ENCODE results near the gene SPIRE1.

Gene SPIRE1

DNA sequence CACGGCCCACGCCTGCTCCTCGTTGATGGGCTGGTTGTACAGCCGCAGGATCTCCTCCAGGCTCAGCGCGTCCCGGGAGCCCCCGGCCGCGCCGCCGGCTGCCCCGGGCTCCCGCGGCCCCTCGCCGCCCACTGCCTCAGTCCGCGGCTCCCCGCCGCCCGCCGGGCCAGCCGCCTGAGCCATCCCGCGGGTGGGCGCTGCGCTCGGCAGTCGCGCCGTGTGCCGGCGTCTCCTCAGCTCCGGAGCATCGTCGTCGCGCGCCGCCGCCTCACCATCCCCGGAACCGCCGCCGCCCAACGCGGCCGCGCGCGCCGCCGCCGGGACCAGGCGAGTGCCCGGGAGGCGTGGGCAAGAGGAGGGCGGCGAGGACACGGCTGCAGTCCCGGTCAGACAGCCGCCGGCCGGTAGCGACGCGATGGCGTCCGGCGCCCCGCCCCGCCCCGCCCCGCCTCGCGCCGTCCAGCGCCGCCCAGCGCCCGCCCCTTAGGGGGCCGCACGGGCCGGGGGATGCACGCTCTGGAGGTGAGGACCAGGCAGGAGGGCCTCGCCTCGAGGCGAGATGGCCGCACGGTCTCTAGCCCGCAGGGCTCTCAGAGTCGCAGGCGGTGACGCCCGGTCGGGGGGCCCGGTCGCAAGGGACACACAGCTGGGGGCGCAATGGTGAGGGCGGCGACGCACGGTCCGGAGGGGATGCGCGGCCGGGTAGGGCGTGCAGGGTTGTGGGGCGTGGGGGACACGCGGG lies at the start of gene SPIRE1:
TSS of gene SPIRE1 (minus strand) at position 424 of the 742 bp plus-strand sequence. CDS start at position 183, 241 bp downstream.
- DNase-seq: peak; percentile 15

DNA sequence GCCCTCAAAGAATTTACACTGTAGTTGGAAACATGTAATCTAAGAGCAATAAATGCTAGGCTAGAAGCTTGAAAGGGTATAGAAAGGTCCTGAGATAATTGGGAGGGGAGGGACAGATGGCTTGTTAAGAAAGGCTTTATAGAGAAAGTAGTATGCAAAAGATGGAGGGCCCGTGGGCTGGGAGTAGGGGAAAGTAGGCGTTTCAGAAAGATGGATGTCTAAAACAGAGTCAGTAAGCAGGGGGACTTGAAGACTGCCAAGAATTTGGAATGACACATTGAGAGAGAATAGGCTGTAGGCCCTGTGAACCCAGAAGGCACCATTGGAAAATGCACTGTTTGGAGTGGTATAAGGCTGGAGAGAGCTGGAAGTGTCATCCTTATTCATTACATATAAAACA lies 45.8 kb upstream of the SPIRE1 start:
- DNase-seq: peak; percentile 15

DNA sequence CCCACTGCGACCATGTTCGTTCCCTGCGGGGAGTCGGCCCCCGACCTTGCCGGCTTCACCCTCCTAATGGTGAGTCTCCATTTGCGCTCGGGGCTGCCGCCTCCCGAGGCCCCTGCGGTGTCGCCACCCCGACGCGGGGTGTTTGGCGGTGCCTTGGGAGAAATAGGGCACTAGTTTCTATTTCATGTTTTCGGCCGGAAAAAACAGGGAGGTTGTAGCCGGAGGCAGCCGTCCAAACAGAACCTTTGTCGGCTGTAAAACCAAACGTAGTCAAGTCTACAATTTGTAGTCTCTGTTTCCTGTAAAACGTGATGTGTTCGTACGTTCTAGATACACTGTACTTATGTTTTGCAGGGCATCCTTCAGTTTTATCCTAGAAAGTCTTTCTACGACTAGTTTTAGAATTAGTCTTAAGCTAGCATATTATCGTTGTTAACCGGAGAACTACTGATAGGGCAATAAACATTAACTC lies 45.2 kb upstream of the SPIRE1 start:
- DNase-seq: no peak

DNA sequence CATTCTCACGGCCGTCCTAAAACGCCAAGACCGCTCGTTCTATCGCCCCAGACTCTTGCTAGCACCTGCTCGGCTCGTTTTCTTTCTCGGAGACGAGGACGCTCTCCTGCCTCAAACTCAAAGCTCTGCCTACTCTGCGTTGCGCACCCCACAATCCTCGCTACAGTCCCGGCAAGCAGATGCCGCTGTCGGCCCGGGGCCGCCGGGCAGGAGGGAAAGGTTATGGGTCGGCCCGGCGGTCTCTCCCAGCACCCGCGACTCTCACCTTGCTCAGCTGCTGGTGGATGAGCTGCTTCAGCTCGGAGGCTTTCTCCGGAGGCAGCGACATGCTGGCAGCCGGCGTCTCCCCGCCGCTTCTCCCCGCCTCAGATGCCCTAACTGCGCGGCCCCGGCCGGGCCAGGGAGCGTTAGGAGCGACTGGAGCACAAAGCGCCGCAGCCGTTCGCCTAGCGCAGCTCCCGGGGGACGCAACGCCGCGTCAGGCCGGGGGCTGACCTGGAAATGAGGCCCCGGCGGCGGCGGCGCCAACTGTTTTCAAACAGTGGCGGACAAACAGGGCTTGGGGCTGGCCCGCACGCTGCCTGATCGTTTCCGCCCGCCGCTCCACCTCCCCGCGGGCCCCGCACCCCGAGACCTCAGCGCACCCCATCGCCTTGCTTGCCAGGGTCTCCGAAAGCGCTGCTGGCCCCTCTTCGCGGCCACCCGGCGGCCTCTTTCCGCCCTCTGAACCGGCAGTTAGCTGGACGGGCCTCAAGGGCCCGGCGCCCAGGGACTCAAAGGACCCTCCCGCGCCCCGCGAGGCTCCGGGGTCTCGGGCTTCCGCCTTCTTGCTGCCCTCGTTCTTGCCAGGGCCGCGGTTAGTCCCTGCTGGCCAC lies 44.6 kb upstream of the SPIRE1 start, which contains the start of the genes CEP76 and PSMG2:
TSS of gene CEP76 (minus strand) at position 503 of the 875 bp plus-strand sequence. CDS start at position 328, 175 bp downstream.
TSS of gene PSMG2 (plus strand) at position 822 of the 875 bp plus-strand sequence. CDS start 66 bp downstream, outside the sequence.
- peak; percentile 85 for DNase-seq

DNA sequence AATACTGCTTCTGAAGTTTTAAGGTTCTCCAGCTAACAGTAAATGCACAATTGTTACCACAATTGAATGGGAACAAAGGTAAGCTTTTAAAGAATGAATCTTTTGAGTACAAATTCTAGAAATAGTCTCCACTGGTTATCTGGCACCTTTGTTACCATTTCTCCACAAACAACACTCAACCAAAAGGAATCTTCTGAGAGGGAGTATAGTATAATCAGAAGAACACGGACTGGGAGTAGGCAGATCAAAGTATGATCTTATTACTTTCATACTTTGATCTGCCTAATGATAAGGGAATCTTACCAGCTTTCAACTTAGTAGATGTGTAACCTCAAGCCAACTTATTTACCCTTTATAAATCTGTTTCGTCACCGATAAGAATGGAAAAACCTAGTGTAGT lies 43.3 kb upstream of the SPIRE1 start:
- DNase-seq: no peak

DNA sequence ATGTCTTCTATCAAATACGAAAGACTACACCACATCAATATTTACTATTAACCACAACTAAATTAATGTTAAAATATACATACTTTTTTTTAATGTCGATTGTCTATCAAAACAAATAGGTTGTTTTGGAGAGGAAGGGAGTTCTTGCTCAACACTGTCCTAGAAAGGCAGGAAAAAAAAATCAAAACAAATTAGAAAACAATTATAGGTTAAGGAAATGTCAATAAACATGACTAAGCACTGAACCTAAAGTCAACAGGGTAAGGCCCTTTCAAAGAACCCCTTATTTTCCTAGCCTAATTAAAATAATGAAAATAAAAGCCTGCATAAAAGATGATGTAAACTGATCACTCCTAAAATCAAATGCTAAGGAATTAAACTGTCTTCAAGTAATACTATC lies 41.8 kb upstream of the SPIRE1 start:
- DNase-seq: no peak

DNA sequence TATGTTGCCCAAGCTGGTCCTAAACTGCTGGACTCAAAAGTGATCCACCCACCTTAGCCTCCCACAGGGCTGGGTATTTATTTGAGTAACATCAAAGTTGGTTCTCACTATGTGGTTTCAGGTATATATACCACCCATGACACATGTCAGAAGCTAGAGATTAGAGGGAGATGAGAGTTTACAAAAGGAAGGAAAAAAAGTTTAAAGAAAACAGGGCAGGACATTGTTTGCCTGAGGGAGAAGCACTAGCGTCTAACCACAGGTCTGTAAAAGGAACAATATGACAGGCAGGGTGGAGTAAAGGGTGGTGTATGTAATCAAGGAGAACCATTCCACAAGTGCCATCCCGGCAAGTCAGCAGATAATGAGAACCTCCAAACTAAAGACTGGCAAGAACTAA lies 36.1 kb upstream of the SPIRE1 start:
- DNase-seq: no peak

DNA sequence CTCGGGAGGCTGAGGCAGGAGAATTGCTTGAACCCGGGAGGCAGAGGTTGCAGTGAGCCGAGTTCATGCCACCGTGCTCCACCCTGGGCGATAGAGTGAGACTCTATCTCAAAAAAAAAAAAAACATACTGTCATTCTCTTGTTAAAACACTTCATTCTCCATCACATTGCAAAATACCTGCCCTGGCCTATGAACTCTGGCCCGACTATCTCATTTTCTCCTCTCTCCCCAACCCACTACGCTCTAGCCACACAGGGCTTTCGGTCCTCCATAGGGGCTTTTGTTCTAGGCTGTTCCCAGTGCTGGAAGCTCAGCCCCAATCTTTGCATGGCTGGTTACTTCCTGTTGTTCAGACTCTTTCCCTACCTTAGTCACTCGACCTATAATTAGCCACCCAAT lies 34.3 kb upstream of the SPIRE1 start:
- DNase-seq: no peak

DNA sequence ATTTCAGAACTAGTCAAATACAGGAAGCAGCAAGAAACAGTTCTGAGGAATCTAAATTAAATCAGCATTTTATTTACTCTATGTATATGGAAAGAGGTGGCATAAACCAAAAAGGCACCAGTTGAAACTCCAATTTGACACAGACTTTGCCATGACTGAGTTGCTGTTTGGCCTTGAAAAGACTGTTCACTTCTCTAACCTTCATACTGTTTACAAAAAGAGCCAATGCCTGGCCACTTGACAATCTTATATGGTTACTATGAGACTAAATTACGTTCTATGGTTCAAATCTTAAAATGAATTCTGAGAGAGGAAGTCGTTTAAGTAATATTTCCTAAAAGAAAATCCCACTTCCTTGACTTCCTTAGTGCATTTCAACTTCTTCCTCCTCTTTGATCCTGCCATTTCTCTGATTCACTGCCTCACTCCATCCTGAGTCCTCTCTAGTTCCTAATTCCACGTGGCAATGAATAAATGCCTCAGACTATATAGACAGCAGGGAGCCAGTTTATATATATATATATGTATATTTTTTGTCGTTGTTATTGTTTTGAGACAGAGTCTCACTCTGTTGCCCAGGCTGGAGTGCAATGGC lies 31.4 kb upstream of the SPIRE1 start:
- no peak for DNase-seq

DNA sequence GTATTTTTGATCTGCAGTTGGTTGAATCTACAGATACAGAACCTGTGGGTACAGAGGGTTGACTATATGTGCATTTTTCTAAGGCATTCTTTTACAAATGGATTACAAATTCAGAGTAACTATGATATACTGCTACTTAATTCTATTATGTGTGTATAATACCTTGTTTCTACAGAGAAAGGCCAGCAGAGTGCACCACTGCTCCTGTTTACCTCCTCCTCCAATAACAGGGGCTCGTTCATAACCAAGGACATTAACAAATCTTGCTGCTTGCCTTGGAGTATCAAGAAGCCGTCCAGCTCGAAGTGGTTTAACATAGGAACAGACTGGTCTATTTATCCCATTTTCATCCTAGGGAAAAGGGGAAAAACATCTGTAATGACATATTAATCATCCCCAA lies 28.2 kb upstream of the SPIRE1 start:
- no peak for DNase-seq

DNA sequence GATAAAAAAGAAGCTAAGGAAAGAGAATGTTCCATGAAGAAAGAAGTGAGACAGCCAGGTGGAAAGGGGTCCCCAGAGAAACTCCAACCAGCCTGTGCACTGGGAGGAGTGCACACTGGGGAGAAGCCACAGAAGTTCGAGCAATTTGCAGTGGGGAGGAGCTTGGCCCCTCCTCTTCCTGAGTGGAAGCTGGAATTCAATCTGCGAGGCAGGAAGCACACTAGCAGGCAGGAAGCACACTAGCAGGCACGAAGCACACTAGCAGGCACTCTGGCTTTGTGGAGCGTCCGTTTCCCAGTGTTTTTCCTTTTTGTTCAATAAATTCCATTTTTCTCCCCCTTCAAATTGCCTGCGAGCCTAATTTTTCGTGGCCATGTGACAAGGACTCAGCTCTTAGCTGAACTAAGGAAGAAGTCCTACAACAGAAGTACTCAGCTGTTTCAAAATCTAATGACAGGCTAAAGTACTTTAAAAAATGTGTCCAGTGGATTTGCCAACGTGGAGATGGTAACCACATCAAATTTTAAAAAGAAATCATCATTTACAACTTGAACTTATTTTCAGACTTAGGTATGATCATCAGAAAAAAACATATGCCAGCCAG lies 21.4 kb upstream of the SPIRE1 start:
- no peak for DNase-seq

DNA sequence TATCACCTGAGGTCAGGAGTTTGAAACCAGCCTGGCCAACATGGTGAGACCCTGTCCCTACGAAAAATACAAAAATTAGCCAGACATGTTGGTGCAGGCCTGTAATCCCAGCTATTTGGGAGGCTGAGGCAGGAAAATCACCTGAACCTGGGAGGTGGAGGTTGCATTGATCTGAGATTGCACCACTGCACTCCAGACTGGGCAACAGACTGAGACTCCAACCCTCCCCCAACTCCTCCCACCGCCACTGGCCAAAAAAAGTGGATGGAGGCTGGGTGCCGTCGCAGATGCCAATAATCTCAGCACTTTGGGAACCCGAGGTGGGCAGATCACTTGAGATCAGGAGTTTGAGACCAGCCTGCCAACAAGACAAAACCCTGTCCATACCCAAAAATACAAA lies 10.1 kb upstream of the SPIRE1 start:
- no peak for DNase-seq

DNA sequence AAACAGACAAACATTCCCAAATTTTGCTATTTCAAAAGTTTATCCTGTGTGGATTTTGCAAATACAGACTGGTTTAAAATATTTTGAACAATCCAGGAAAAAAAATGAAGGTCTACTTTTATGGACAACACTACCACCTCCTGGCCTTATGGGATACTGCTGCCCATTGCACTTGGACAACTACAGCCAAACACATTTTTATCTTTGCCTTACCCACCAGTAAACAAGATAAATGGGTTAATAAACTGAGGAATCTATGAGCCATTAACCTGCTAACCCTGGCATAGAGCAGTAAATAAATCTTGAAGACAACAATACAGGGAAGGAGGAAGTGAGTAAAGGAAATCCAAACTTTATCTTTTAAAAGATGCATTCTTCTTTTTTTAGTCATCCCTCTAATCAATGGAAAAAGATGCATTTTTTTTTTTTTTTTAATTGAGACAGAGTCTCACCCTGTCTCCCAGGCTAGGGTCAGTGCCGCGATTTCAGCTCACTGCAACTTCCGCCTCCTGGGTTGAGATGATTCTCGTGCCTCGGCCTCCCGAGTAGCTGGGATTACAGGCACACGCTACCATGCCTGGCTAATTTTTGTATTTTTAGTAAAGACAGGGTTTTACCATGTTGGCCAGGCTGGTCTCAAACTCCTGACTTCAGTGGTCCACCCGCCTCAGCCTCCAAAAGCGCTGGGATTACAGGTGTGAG lies 2.1 kb upstream of the SPIRE1 start:
- peak; percentile 45 for DNase-seq

DNA sequence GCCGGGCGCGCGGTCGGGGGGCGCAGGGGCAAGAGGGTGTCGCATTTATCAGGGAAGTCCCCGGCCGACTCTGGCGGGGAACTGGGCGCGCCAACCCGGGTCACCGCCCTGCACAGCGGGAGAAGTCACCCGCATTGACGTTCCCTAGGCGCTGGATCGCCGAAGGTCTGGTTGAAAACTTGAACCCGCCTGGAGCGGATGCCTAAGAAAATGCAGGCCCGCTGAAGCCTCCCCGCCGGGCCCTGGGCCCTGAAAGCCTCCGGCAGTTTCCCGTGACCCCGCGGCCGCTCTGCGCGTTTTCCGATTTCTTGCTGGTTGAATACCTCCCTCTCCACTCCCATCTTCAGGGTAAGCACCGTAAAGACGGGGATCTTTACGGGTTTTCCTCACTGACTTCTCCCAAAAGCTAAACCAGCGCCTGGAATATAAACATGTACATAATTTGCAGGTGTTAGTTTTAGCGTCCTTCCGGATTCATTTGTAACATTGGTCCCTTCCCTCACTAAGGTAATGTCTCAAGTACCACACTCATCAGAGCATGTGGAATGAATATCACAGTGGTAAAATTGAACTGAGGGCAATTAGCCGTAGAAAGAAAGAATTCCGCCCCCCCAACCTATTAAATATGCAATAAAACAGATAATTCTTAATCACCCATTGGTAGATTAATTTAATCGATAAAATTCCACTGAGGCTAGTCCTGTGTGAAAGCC lies 675 bp upstream of the SPIRE1 start:
- DNase-seq: peak; percentile 5

DNA sequence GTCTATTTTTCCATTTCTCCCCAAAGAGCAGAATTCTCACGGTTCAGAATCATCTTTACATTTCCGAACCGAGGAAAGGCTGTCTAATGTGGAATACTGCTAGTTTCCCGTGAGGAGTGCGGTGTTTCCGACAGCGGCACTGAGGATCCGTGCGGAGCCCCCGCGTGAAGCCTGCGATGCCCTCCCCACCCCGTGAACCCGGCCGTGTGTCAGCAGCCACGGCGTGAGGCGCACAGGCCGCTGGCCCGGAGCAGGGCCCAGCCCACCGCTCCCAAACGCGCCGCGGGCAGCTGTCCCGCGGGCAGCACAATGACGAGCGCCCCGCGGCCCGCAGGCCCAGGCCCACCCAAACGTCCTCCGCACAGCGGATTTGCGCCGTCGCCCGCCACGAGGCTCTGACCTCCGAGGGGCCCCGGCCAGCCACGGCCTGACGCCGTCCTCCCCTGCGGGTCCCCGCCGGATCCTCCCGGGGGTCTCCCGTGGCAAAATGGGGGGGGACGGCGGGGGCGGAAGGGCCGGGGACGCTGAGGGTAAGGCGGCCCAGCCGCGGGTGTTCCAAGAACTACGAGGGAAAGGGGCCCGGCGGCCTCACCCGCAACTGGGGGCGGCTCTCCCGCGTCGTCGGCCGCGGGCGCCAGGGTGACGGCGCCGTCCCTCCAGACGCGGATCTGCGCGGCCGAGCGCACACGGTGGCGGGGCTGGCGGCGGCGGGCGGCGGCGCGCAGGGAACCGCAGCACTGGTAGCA lies 796 bp downstream of the SPIRE1 start:
- no peak for DNase-seq

DNA sequence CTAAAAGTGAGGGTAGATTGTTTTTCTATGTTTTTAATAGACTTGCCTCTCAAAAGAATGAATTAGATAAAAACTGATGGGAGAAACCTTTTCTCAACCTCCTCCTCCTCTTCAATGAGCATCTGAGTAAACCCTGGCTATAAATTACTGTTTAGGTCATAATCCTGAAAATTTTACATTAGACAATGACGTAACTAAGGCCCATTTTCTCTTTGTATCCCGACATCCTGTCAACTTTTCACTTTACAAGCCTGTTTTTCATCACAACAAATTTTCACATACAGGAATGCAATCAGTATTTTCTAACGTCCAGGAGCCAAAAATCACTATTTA lies 1.3 kb downstream of the SPIRE1 start:
- DNase-seq: no peak

DNA sequence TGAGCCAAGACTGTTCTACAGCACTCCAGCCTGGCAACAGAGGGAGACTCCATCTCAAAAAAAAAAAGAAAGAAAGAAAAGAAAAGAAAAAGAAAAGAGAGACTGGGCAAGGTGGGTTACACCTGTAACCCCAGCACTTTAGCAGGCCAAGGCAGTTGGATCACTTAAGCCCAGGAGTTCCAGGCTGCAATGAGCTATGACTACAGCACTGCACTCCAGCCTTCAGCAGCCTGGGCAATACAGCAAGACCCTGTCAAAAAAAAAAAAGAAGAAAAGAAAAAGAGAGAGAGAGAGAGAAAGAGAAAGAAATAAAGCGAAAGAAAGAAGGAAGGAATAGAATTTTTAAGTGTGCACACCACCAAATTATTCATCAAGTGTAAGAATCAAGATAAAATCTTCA lies 2.9 kb downstream of the SPIRE1 start:
- DNase-seq: no peak

DNA sequence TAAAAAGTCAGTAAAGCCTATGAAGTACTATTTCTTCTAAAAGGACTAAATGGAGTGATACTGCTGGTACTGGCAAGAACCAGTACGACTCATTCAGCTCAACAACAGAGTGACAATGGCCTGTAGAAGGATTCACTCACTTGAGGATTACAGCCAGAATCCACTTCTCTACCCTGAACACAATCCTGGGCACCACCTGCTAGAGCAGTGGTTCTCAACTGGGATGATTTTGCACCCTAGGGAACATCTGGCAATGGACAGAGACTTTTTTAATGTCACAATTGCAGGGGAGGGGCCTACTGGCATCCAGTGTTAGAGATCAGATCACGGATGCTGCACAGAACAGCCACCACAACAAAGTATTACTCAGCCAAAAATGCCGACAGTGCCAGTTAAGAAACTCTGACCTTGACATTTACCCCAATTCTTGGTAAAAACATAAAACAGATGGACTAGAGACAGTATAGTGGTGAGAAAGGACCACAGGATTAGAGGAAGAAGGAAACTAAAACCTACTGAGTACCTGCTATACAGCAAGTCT lies 5.0 kb downstream of the SPIRE1 start:
- DNase-seq: no peak

DNA sequence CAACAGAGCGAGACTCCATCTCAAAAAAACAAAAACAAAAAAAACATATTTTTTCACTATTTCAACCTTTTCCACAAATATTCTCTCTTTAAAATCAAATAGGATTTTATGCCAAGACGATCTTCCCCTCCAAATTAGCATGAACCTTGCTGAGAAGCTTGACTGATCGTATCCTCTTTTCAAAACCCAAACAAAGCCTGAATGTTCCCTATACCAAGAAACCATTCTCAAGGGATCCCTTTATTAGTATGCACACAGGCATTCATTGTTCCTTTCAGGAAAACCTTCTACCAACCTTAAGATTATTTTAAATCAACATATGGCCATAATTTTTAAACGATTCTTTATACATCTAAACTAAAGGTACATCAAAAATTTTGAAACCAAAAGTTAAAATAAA lies 6.3 kb downstream of the SPIRE1 start:
- no peak for DNase-seq

DNA sequence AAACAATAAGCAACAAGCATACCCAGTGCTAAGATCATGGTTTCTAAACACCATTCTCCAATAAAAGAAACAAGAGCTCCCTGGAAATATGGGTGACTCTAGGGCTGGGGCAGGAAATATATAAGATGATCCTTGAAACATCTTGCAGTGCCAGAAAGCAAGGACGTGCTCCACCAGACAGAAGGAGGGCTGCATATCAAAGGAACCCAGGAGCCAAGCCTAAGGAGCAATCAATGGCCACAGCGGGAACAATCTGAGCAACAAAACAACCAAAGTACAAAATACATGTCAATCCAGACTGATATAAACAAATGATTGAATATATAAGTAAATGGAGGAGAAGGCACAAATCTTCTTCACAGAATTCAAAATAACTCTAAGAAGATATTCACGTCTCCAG lies 10.1 kb downstream of the SPIRE1 start:
- DNase-seq: no peak

DNA sequence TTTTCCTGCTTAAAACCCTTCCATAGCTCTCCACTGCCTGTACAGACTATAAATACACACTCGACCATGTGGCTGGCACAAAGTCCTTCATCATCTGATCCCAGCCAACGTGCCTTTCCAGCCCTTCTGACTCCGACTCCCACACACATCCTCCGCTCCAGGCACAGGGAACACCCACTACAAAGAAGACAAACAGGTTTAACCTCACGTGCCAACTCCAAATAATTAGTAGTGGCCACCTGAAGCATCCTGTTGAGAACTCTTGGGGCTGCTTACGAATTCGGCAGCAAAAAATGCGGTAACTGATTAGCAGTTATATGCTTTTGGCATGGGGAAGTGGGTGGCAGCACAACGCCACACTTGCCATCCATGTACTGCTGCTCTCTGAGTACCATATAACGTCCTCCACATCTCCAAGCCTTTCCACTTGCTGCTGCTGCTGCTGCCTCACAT lies 12.1 kb downstream of the SPIRE1 start:
- no peak for DNase-seq

All from stimulated activated CD4-positive, alpha-beta T cell treated with anti-CD3 and anti-CD28 coated beads, Interleukin-4, amount 100 ng/mL, for 24 hours (primary cell).